AG09319 (cell line): ENCODE data around the gene YBX2.

Experiments
- DNase-seq: peaks from one replicate; pipeline ENCODE4 v3.0.0-alpha.2; 2010; ENCODE audit warnings: low read depth; ENCODE audit errors: extremely low read depth
- CTCF ChIP-seq: IDR thresholded peaks from 2 replicates; pipeline ENCODE4 v1.5.1; 2011; ENCODE audit warnings: low read depth, mild to moderate bottlenecking, inconsistent platforms, low read length, moderate library complexity

Gene YBX2

GRCh38 chr17:7327056-7327455 lies 32.6 kb upstream of the YBX2 start:
- TF ChIP-seq CTCF: no peak
- no peak for DNase-seq

GRCh38 chr17:7326186-7326585 lies 31.7 kb upstream of the YBX2 start:
- TF ChIP-seq CTCF: no peak
- DNase-seq: no peak

GRCh38 chr17:7325031-7325528 lies 30.6 kb upstream of the YBX2 start:
- no peak for DNase-seq
- no peak for TF ChIP-seq CTCF

DNA sequence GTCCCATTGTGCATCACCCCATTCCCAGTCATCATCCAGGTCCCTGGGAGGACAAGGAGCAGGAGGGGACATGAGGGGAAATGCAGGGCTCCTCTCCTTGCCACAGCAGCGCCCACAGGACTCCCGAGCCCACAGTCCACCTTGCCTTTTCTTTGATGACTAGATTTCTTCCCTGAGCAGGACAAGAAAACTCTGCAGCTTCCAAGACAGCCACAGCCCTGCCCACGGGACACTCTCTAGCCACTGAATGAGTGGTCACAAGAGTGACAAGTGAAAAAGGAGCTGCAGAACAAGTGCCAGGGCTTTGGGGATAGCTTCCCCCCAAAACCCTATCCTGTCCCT lies 30.0 kb upstream of the YBX2 start:
- TF ChIP-seq CTCF: no peak
- no peak for DNase-seq

GRCh38 chr17:7323731-7324437 lies 29.4 kb upstream of the YBX2 start:
- no peak for DNase-seq
- peak; percentile 87 for TF ChIP-seq CTCF

- DNase-seq: no peak
- TF ChIP-seq CTCF: no peak
These were observed 28.2 kb upstream of the YBX2 start for GRCh38 chr17:7322520-7323194.

- DNase-seq: no peak
- TF ChIP-seq CTCF: no peak
These were observed 27.0 kb upstream of the YBX2 start for GRCh38 chr17:7321466-7321865.
